Mesothelial cell of epicardium (in vitro differentiated cells): ENCODE measurements around the gene BATF2. TPM values are rescaled to one million over a fixed set of nuclear protein-coding genes. Genes with fewer than 3 reads are reported as not detected.
"Not testable (repeated sequence)": the region's sequence is repeated elsewhere in the genome, so short reads cannot be mapped to it uniquely, and the experiment has no call there.

Source experiments
- DNase-seq, 2 experiments: peaks; one replicate each; pipeline ENCODE4 v3.0.0; 2021; ENCODE audit warnings: low spot score in 2 of 2; ENCODE audit not compliant: unreplicated experiment in 2 of 2
- H3K27ac Mint-ChIP-seq: 2 replicates; pipeline ENCODE4 v1.8.0; 2021; ENCODE audit warnings: mixed read lengths
- H3K27me3 Mint-ChIP-seq: 2 replicates; pipeline ENCODE4 v1.8.0; 2021; ENCODE audit warnings: low read depth, mixed read lengths
- H3K36me3 Mint-ChIP-seq: 2 replicates; pipeline ENCODE4 v1.8.0; 2021; ENCODE audit warnings: mixed read lengths
- H3K4me1 Mint-ChIP-seq: 2 replicates; pipeline ENCODE4 v1.8.0; 2021; ENCODE audit warnings: mixed read lengths
- H3K4me3 Mint-ChIP-seq: 2 replicates; pipeline ENCODE4 v1.8.0; 2021; ENCODE audit warnings: mild to moderate bottlenecking, moderate library complexity, mixed read lengths
- H3K9me3 Mint-ChIP-seq: 2 replicates; pipeline ENCODE4 v1.8.0; 2021; ENCODE audit warnings: mixed read lengths
- CTCF ChIP-seq: fragments of 200-600 bp; sonication (generic); IDR thresholded peaks from one replicate; pipeline ENCODE4 v1.5.0; 2021; ENCODE audit warnings: antibody characterized with exemption; ENCODE audit not compliant: unreplicated experiment
- total RNA-seq: library from RNA; stranded (reverse); gene quantifications from 3 replicates; pipeline ENCODE4 v1.2.1, GENCODE V29; 2021

BATF2 gene
- total RNA-seq, 1 donor from 2014 or later: 1.7 TPM

- Mint-ChIP-seq H3K9me3 (no peaks in the 10 kb centered on the region), H3K4me1 (peaks cover 11% of the 10 kb centered on the region), H3K4me3 (peak overlapping the region; percentile 79), H3K27ac (peak overlapping the region; percentile 93), H3K36me3 (peaks cover 14% of the 10 kb centered on the region), H3K27me3 (no peaks in the 10 kb centered on the region)
- peak; percentile 71 to 87 for DNase-seq
- TF ChIP-seq CTCF: peak; percentile 70
These were observed 16.5 kb upstream of the BATF2 start for GRCh38 chr11:65013130-65013887.

GRCh38 chr11:65008873-65009272 lies 12.1 kb upstream of the BATF2 start:
- H3K36me3 Mint-ChIP-seq: no peaks in the 10 kb centered on the region
- H3K9me3 Mint-ChIP-seq: no peaks in the 10 kb centered on the region
- peaks cover 7% of the 10 kb centered on the region for H3K4me1 Mint-ChIP-seq
- H3K4me3 Mint-ChIP-seq: no peak overlapping the region
- H3K27ac Mint-ChIP-seq: no peak overlapping the region
- no peak for DNase-seq
- no peak for TF ChIP-seq CTCF
- H3K27me3 Mint-ChIP-seq: no peaks in the 10 kb centered on the region

GRCh38 chr11:65008016-65008415 lies 11.2 kb upstream of the BATF2 start:
- Mint-ChIP-seq H3K4me1 (peaks cover 3% of the 10 kb centered on the region), H3K9me3 (no peaks in the 10 kb centered on the region), H3K27me3 (no peaks in the 10 kb centered on the region), H3K27ac (no peak overlapping the region), H3K4me3 (no peak overlapping the region), H3K36me3 (no peaks in the 10 kb centered on the region)
- no peak for DNase-seq
- TF ChIP-seq CTCF: no peak

GRCh38 chr11:65003968-65004367 lies 7.2 kb upstream of the BATF2 start:
- not testable (repeated sequence) for H3K27ac Mint-ChIP-seq, DNase-seq, H3K4me1 Mint-ChIP-seq, H3K9me3 Mint-ChIP-seq, H3K27me3 Mint-ChIP-seq, H3K36me3 Mint-ChIP-seq, H3K4me3 Mint-ChIP-seq

- H3K9me3 Mint-ChIP-seq: no peaks in the 10 kb centered on the region
- no peak for TF ChIP-seq CTCF
- H3K4me3 Mint-ChIP-seq: no peak overlapping the region
- H3K27me3 Mint-ChIP-seq: no peaks in the 10 kb centered on the region
- no peak for DNase-seq
- no peaks in the 10 kb centered on the region for H3K36me3 Mint-ChIP-seq
- H3K4me1 Mint-ChIP-seq: no peaks in the 10 kb centered on the region
- no peak overlapping the region for H3K27ac Mint-ChIP-seq
These were observed 6.5 kb upstream of the BATF2 start for GRCh38 chr11:65003282-65003681.

DNA sequence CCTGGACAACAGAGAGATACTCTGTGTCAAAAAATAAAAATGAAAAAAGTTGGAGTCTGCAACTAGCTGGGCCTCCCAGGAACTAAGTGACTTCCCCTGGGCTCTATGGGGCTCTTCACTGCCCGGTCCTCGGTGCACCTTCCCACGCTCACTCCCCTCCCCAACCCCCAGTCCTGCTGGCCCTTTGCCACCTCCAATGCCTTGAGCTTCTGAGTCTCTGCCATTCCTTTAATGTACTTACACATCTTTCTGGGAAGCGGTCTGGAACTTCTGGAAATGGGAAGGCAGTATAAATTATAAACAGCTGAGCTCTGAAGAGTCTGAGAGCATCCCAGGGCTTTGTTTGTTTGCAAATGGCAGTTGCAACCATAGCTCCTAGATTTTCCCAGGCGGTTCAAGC lies 5.9 kb upstream of the BATF2 start:
- TF ChIP-seq CTCF: no peak
- Mint-ChIP-seq H3K36me3 (no peaks in the 10 kb centered on the region), H3K4me1 (no peaks in the 10 kb centered on the region), H3K9me3 (no peaks in the 10 kb centered on the region), H3K27me3 (no peaks in the 10 kb centered on the region), H3K27ac (no peak overlapping the region), H3K4me3 (no peak overlapping the region)
- DNase-seq: no peak
